ENCODE results near the gene TRIM73. TPM values are rescaled to one million over a fixed set of nuclear protein-coding genes. Genes with fewer than 3 reads are reported as not detected.
"Not testable (repeated sequence)": the region's sequence is repeated elsewhere in the genome, so short reads cannot be mapped to it uniquely, and the experiment has no call there.

TRIM73 gene
- total and polyA plus RNA-seq, 11 donors: 0.25 to 1.7 (median 1.1) TPM

GRCh38 chr7:75398771-75399700, 3.6 kb downstream of the TRIM73 start:
- WGBS, 4 donors: 82% methylated on average over 3 to 4 of the region's 34 CpGs; no CpG with 5 or more reads in 2 of the 4 donors
- H3K36me3 ChIP-seq; H3K27me3 ChIP-seq; DNase-seq; H3K4me3 ChIP-seq; H3K27ac ChIP-seq; H3K4me1 ChIP-seq; H3K9me3 ChIP-seq; intact Hi-C loops (cut with DNase I): not testable (repeated sequence)
- ATAC-seq: peak in 2 of 4 donors; percentile 5 to 18

- H3K27ac ChIP-seq; H3K4me3 ChIP-seq; intact Hi-C loops (cut with DNase I); H3K9me3 ChIP-seq; DNase-seq; H3K36me3 ChIP-seq; H3K4me1 ChIP-seq; H3K27me3 ChIP-seq; ATAC-seq: not testable (repeated sequence)
- no CpG with 5 or more reads among the region's 6 CpGs for WGBS, 4 donors
These were observed 5.1 kb downstream of the TRIM73 start for GRCh38 chr7:75400575-75400974.

- intact Hi-C loops (cut with DNase I): not testable (repeated sequence)
- peak; percentile 59 to 75 (median 70) for ATAC-seq
- WGBS, 4 donors: no CpG with 5 or more reads among the region's 28 CpGs
These were observed 8.3 kb downstream of the TRIM73 start for GRCh38 chr7:75403455-75404443.

GRCh38 chr7:75404663-75405062, 9.2 kb downstream of the TRIM73 start:
- H3K36me3 ChIP-seq; H3K27ac ChIP-seq; H3K9me3 ChIP-seq; H3K4me3 ChIP-seq; intact Hi-C loops (cut with DNase I); H3K4me1 ChIP-seq; H3K27me3 ChIP-seq; DNase-seq: not testable (repeated sequence)
- peak in 2 of 4 donors; percentile 8 to 13 for ATAC-seq
- 70 to 80% methylated on average over 4 of the region's 18 CpGs; no CpG with 5 or more reads in 2 of the 4 donors for WGBS, 4 donors

More at GRCh38 chr7:75403455-75404443, 8.3 kb downstream of the TRIM73 start:
- not testable (repeated sequence) for H3K27ac ChIP-seq, H3K9me3 ChIP-seq, H3K4me3 ChIP-seq, H3K4me1 ChIP-seq, H3K36me3 ChIP-seq, DNase-seq, H3K27me3 ChIP-seq

- ATAC-seq: peak; percentile 95 to 98 (median 96)
- H3K36me3 ChIP-seq; H3K4me1 ChIP-seq; H3K27me3 ChIP-seq; intact Hi-C loops (cut with DNase I); H3K9me3 ChIP-seq; H3K27ac ChIP-seq: not testable (repeated sequence)
- DNase-seq: peak in 3 of 5 donors; percentile 22 to 58 (median 23)
- 1 to 26% methylated on average over 10 to 11 of the region's 74 CpGs; no CpG with 5 or more reads in 2 of the 4 donors for WGBS, 4 donors
- peak overlapping the region in 9 of 12 donors; percentile 42 to 55 (median 48) for H3K4me3 ChIP-seq
These were observed 14.7 kb downstream of the TRIM73 start for GRCh38 chr7:75409880-75410822.

- H3K27me3 ChIP-seq; H3K27ac ChIP-seq; DNase-seq; ATAC-seq; H3K9me3 ChIP-seq; H3K4me1 ChIP-seq; H3K4me3 ChIP-seq; intact Hi-C loops (cut with DNase I): not testable (repeated sequence)
- peaks cover 0 to 11% (median 4%) of the 10 kb centered on the region in 9 donors for H3K36me3 ChIP-seq
- WGBS, 4 donors: no CpG with 5 or more reads among the region's 13 CpGs
These were observed 15.4 kb downstream of the TRIM73 start for GRCh38 chr7:75410823-75411173.

- intact Hi-C loops (cut with DNase I); H3K27ac ChIP-seq; H3K4me3 ChIP-seq; H3K27me3 ChIP-seq; H3K9me3 ChIP-seq; H3K4me1 ChIP-seq; DNase-seq; ATAC-seq: not testable (repeated sequence)
- WGBS, 4 donors: 48 to 63% (median 62%) methylated on average over 4 to 5 of the region's 6 CpGs; no CpG with 5 or more reads in 1 of the 4 donors
- peaks cover 0 to 29% (median 16%) of the 10 kb centered on the region in 9 donors for H3K36me3 ChIP-seq
These were observed 18.8 kb downstream of the TRIM73 start for GRCh38 chr7:75414204-75414603.

GRCh38 chr7:75414708-75415427, 19.4 kb downstream of the TRIM73 start:
- H3K27ac ChIP-seq; H3K9me3 ChIP-seq; H3K27me3 ChIP-seq; H3K4me1 ChIP-seq; ATAC-seq; H3K4me3 ChIP-seq; intact Hi-C loops (cut with DNase I): not testable (repeated sequence)
- peaks cover 0 to 30% (median 17%) of the 10 kb centered on the region in 9 donors for H3K36me3 ChIP-seq
- 47 to 65% (median 62%) methylated on average over 9 to 12 of the region's 13 CpGs for WGBS, 4 donors
- peak in 1 of 5 donors; percentile 26 for DNase-seq

- DNase-seq; H3K9me3 ChIP-seq; H3K27ac ChIP-seq; H3K4me1 ChIP-seq; intact Hi-C loops (cut with DNase I); ATAC-seq; H3K27me3 ChIP-seq; H3K4me3 ChIP-seq: not testable (repeated sequence)
- H3K36me3 ChIP-seq: peaks cover 0 to 30% (median 17%) of the 10 kb centered on the region in 9 donors
- WGBS, 4 donors: 76 to 100% (median 83%) methylated on average over 2 to 11 of the region's 11 CpGs
These were observed 20.0 kb downstream of the TRIM73 start for GRCh38 chr7:75415428-75415817.

Measured in heart left ventricle (tissue), 16 donors.